Caco-2 (cell line): ENCODE measurements around the gene RFX4. TPM values are rescaled to one million over a fixed set of nuclear protein-coding genes. Genes with fewer than 3 reads are reported as not detected.

Experiments
- BruUV-seq: library from RNA; stranded (reverse); fragments of 400-500 nt; replicated peaks from 2 replicates; lab custom pipeline; 2021; lab: Mats Ljungman, UMichigan
- CTCF ChIA-PET: fragments of 300-600 bp; sonication (Branson Sonifier 250); formaldehyde crosslinking; loops from one replicate; lab custom pipeline; 2022; ENCODE audit warnings: antibody characterized with exemption; lab: Charles Lee
- POLR2A ChIA-PET: fragments of 300-600 bp; sonication (Branson Sonifier 250); formaldehyde crosslinking; loops from one replicate; lab custom pipeline; 2022; ENCODE audit warnings: antibody characterized with exemption; lab: Charles Lee
- DNase-seq, 2 experiments: peaks; one replicate each; pipeline versions ENCODE4 v3.0.0 to v3.0.0-alpha.2; 2020 to 2022
- H3K27me3 ChIP-seq: replicated peaks from 2 replicates; pipeline ENCODE4 v1.6.0; 2011; ENCODE audit warnings: low read length; ENCODE audit not compliant: control insufficient read depth, insufficient read depth
- H3K36me3 ChIP-seq: 2 replicates; pipeline ENCODE4 v1.5.1; 2011; ENCODE audit warnings: low read length; ENCODE audit not compliant: control insufficient read depth, insufficient read depth
- H3K4me1 ChIP-seq: fragments of 250-450 bp; sonication (Bioruptor Pico); 2 replicates; pipeline ENCODE4 v1.5.1; 2020; ENCODE audit warnings: mild to moderate bottlenecking
- H3K4me3 ChIP-seq: 2 replicates; pipeline ENCODE4 v1.5.1; 2011; ENCODE audit warnings: low read depth, mild to moderate bottlenecking, control low read depth, low read length
- H3K9me3 ChIP-seq: fragments of 250-450 bp; sonication (Bioruptor Pico); 2 replicates; pipeline ENCODE4 v1.5.1; 2020; ENCODE audit warnings: mild to moderate bottlenecking, moderate library complexity
- H3K27ac Mint-ChIP-seq: one replicate; pipeline ENCODE4 v1.8.0; 2022; ENCODE audit warnings: mixed read lengths; ENCODE audit not compliant: unreplicated experiment
- H3K27me3 Mint-ChIP-seq: one replicate; pipeline ENCODE4 v1.8.0; 2022; ENCODE audit warnings: mixed read lengths; ENCODE audit not compliant: insufficient read depth, unreplicated experiment
- H3K36me3 Mint-ChIP-seq: one replicate; pipeline ENCODE4 v1.8.0; 2022; ENCODE audit warnings: mild to moderate bottlenecking, mixed read lengths; ENCODE audit not compliant: insufficient read depth, unreplicated experiment
- H3K4me1 Mint-ChIP-seq: one replicate; pipeline ENCODE4 v1.8.0; 2022; ENCODE audit warnings: low read depth, mixed read lengths; ENCODE audit not compliant: unreplicated experiment
- H3K4me3 Mint-ChIP-seq: one replicate; pipeline ENCODE4 v1.8.0; 2022; ENCODE audit warnings: mild to moderate bottlenecking, moderate library complexity, mixed read lengths; ENCODE audit not compliant: unreplicated experiment
- H3K9me3 Mint-ChIP-seq: one replicate; pipeline ENCODE4 v1.8.0; 2022; ENCODE audit warnings: mixed read lengths; ENCODE audit not compliant: unreplicated experiment
- intact Hi-C: fragments of 100-400 bp; cut with micrococcal nuclease; formaldehyde crosslinking; loops from one replicate; pipeline ENCODE4 v1.10.0; 2022; ENCODE audit not compliant: unreplicated experiment
- total RNA-seq: library from RNA; stranded (reverse); gene quantifications from 2 replicates; pipeline ENCODE4 v1.2.3, GENCODE V29; 2022
- TF ChIP-seq, protein P1 (sequence below), 2 experiments: fragments of 200-600 bp in 1 of 2; IDR thresholded peaks; 1 replicate in 1 of 2; 2 replicates in 1 of 2; pipeline versions ENCODE4 v1.5.1 to v1.8.0; 2011 to 2022; ENCODE audit warnings: antibody characterized with exemption in 1 of 2, control low read depth in 1 of 2, inconsistent platforms in 1 of 2, low read depth in 1 of 2, low read length in 1 of 2, mild to moderate bottlenecking in 1 of 2, moderate library complexity in 1 of 2; ENCODE audit not compliant: insufficient read depth in 1 of 2, severe bottlenecking in 1 of 2, unreplicated experiment in 1 of 2

RFX4 gene
- total RNA-seq, 1 experiment from 2014 or later = not detected

DNA sequence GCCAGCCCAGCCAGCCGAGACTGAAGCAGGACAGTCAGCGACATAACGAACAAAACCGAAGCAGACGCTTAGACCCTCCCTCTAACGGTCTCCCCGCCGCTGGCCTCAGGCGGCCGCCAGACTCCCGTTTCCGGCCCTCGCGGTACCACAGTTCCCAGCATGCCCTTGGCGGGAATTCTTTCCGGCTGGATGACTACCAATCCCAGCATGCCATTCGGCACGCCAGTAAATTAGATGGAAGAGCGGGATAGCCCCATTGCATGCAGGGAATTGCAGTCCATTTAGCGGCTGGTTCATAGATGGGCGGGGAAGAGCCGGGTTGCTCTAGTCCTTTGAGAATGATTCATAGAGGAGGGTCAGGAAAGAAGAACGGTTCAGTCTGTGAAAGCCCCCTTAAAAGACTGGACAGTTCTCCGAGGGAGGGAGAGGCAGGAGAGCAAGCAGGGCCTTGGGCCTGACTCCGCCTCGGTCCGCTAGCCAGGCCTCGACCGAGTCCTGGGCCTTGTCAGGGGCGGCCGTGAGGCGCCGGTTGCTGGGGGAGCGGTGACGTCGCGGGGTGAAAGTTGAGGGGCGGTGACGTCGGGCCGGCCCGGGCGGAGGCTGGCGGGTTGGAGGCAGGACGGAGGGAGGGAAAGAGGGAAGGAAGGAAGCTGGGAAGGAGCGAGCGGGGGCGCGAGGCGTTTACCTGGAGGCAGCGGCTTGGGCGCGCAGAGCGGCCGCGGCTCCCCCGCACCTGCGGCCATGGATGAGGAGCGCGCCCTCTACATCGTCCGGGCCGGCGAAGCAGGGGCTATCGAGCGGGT, 191.4 kb downstream of the RFX4 start, which contains the start of gene RIC8B:
TSS of gene RIC8B (plus strand) at position 678 of the 803 bp plus-strand sequence. CDS start at position 742, 64 bp downstream.
- H3K27ac Mint-ChIP-seq = peak within 1 kb of the TSS; percentile 98
- H3K4me1 Mint-ChIP-seq = peaks cover 14% of the 10 kb centered on the region
- H3K36me3 Mint-ChIP-seq = peaks cover 8% of the 10 kb centered on the region
- POLR2A ChIA-PET = interaction anchor here (0.6 to 1.0 kb wide), 3 partner anchors 14 to 416 kb away, joined by 3 read pairs; no protein-coding TSS in a partner anchor
- peak within 1 kb of the TSS; percentile 95 for H3K4me3 Mint-ChIP-seq
- H3K27me3 Mint-ChIP-seq = no peaks in the 10 kb centered on the region
- intact Hi-C loops = loop anchor here (1.0 to 5.0 kb wide), 3 partner anchors 17 to 183 kb away; partner anchors contain the start of gene TMEM263
- CTCF ChIA-PET = interaction anchor here (0.5 kb wide), 1 partner anchor 12 kb away, joined by 3 read pairs; no protein-coding TSS in a partner anchor
- Histone ChIP-seq H3K36me3 (no peaks in the 10 kb centered on the region), H3K4me3 (peak within 1 kb of the TSS; percentile 79), H3K9me3 (no peaks in the 10 kb centered on the region), H3K27me3 (no peaks in the 10 kb centered on the region), H3K4me1 (peaks cover 11% of the 10 kb centered on the region; the same call in 1 of the 2 replicates)
- DNase-seq = peak; percentile 96 to 98
- BruUV-seq = no TSS peak
- no peaks in the 10 kb centered on the region for H3K9me3 Mint-ChIP-seq
- TF ChIP-seq, protein P1, sequence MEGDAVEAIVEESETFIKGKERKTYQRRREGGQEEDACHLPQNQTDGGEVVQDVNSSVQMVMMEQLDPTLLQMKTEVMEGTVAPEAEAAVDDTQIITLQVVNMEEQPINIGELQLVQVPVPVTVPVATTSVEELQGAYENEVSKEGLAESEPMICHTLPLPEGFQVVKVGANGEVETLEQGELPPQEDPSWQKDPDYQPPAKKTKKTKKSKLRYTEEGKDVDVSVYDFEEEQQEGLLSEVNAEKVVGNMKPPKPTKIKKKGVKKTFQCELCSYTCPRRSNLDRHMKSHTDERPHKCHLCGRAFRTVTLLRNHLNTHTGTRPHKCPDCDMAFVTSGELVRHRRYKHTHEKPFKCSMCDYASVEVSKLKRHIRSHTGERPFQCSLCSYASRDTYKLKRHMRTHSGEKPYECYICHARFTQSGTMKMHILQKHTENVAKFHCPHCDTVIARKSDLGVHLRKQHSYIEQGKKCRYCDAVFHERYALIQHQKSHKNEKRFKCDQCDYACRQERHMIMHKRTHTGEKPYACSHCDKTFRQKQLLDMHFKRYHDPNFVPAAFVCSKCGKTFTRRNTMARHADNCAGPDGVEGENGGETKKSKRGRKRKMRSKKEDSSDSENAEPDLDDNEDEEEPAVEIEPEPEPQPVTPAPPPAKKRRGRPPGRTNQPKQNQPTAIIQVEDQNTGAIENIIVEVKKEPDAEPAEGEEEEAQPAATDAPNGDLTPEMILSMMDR (IDR thresholded peaks at IDR 0.05; ENCODE audit: insufficient read depth in 1 of 2, low read depth in 1 of 2, low read length in 1 of 2, severe bottlenecking in 1 of 2, unreplicated experiment in 1 of 2) = peak in 1 of 2 experiments; percentile 7

DNA sequence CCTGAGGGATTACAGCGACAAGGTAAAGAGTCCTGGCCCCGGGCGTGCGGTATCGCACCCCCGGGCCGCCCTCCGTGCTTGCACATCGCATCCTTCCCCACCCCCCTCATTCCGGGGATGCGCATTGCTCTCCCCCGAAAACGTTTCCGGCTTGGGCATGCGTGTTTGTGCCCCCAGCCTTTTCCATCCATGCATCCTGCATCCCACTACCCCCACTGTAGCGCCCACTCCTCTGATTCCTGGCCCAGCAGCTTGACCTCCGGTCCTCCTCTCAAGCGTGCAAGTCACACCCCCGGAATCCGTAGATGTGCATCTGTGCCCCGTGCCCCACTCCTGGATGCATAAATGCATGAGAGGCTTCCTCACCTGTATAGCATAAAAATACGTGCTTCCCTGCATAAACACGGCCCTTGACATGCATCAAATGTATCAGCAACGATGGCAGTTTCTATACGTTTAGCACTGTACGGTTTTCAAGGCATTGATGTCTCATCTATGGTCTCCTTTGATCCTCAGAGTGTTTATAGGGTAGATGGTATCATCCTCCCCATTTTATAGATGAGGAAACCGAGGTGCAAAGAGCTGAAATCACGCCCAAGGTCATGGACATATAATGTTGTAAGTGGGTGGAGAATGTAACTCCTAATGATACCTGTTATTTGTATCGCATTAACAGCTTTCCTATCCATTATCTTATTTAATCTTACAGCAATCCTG, 192.2 kb downstream of the RFX4 start:
- no TSS peak for BruUV-seq
- TF ChIP-seq, protein P1 (IDR thresholded peaks at IDR 0.05; ENCODE audit: insufficient read depth in 1 of 2, low read depth in 1 of 2, low read length in 1 of 2, severe bottlenecking in 1 of 2, unreplicated experiment in 1 of 2) = no peak
- Histone ChIP-seq H3K4me3 (peak overlapping the region; percentile 79), H3K9me3 (no peaks in the 10 kb centered on the region), H3K4me1 (peaks cover 6% of the 10 kb centered on the region; the same call in 1 of the 2 replicates), H3K36me3 (no peaks in the 10 kb centered on the region), H3K27me3 (no peaks in the 10 kb centered on the region)
- Mint-ChIP-seq H3K4me3 (peak overlapping the region; percentile 95), H3K27ac (peak overlapping the region; percentile 98), H3K9me3 (no peaks in the 10 kb centered on the region), H3K27me3 (no peaks in the 10 kb centered on the region), H3K36me3 (peaks cover 8% of the 10 kb centered on the region), H3K4me1 (peaks cover 6% of the 10 kb centered on the region)
- intact Hi-C loops = loop anchor here (1.0 to 5.0 kb wide), 3 partner anchors 16 to 182 kb away; partner anchors contain the start of gene TMEM263
- ChIA-PET POLR2A (interaction anchor here (0.6 to 1.0 kb wide), 3 partner anchors 13 to 417 kb away, joined by 3 read pairs; no protein-coding TSS in a partner anchor), CTCF (interaction anchor here (0.5 kb wide), 1 partner anchor 13 kb away, joined by 3 read pairs; no protein-coding TSS in a partner anchor)
- DNase-seq = no peak

DNA sequence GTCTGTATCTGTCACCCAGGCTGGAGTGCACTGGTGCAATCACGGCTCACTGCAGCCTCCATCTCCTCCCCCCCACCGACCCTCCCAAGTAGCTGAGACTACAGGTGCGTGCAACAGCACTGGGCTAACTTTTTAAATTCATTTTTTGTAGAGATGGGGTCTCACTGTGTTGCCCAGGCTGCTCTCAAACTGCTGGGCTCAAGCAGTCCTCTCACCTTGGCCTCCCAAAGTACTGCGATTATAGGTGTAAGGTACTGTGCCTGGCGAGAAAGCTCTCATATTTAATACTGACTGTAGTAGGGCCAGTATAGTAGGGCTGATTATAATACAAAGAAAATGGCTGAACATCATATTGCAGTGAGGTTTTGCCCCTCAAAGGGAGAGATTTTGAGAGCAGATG, 194.1 kb downstream of the RFX4 start:
- intact Hi-C loops = no loop called here
- H3K27ac Mint-ChIP-seq = no peak overlapping the region

More for the DNA sequence above, 194.1 kb downstream of the RFX4 start:
- Histone ChIP-seq H3K27me3 (no peaks in the 10 kb centered on the region), H3K4me3 (no peak overlapping the region), H3K9me3 (no peaks in the 10 kb centered on the region), H3K4me1 (peaks cover 11% of the 10 kb centered on the region; the same call in 1 of the 2 replicates), H3K36me3 (no peaks in the 10 kb centered on the region)
- ChIA-PET POLR2A (no interaction called here), CTCF (no interaction called here)
- Mint-ChIP-seq H3K36me3 (peaks cover 8% of the 10 kb centered on the region), H3K9me3 (no peaks in the 10 kb centered on the region), H3K4me3 (no peak overlapping the region), H3K27me3 (no peaks in the 10 kb centered on the region), H3K4me1 (peaks cover 5% of the 10 kb centered on the region)
- DNase-seq = no peak
- TF ChIP-seq, protein P1 (IDR thresholded peaks at IDR 0.05; ENCODE audit: insufficient read depth in 1 of 2, low read depth in 1 of 2, low read length in 1 of 2, severe bottlenecking in 1 of 2, unreplicated experiment in 1 of 2) = no peak
- no TSS peak for BruUV-seq
